Measurements from ENCODE around the gene MAD2L1BP. TPM values are rescaled to one million over a fixed set of nuclear protein-coding genes. Genes with fewer than 3 reads are reported as not detected.
A peak's percentile ranks its signal among the peaks of the same experiment; 100 is the strongest.

Gene MAD2L1BP
- total RNA-seq, 1 donor from 2014 or later: 43.5 TPM

DNA sequence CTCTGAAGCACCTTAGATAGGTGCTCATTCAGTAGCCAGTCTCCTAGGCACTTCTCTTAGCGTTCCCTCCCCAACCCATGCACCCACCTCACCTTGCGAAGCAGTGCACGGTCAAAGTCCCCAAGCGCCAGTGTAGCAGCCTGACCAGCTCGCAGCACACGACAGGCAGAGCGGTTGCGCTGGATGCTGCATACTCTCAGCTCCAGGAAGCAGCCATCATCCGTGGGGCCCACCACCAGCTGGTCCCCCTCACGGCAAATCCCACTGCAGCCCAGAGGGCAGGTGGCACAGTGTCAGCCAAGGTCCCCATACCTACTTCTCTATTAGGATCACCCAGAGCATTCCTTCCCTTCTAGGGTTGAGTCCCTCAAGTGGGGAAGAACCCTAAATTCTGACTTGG lies 13.1 kb upstream of the MAD2L1BP start:
- DNase-seq (ENCODE audit: low read depth, low spot score): no peak
- H3K27ac Mint-ChIP-seq (ENCODE audit: unreplicated experiment): no peak overlapping the region
- TF ChIP-seq, protein P1, sequence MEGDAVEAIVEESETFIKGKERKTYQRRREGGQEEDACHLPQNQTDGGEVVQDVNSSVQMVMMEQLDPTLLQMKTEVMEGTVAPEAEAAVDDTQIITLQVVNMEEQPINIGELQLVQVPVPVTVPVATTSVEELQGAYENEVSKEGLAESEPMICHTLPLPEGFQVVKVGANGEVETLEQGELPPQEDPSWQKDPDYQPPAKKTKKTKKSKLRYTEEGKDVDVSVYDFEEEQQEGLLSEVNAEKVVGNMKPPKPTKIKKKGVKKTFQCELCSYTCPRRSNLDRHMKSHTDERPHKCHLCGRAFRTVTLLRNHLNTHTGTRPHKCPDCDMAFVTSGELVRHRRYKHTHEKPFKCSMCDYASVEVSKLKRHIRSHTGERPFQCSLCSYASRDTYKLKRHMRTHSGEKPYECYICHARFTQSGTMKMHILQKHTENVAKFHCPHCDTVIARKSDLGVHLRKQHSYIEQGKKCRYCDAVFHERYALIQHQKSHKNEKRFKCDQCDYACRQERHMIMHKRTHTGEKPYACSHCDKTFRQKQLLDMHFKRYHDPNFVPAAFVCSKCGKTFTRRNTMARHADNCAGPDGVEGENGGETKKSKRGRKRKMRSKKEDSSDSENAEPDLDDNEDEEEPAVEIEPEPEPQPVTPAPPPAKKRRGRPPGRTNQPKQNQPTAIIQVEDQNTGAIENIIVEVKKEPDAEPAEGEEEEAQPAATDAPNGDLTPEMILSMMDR (conservative IDR thresholded peaks at IDR 0.05): no peak
- H3K4me1 Mint-ChIP-seq: peaks cover 9% of the 10 kb centered on the region
- no peaks in the 10 kb centered on the region for H3K9me3 Mint-ChIP-seq
- H3K27me3 Mint-ChIP-seq (ENCODE audit: low read depth): no peaks in the 10 kb centered on the region
- peak overlapping the region; percentile 72 for H3K4me3 Mint-ChIP-seq
- peaks cover 5% of the 10 kb centered on the region for H3K36me3 Mint-ChIP-seq (ENCODE audit: low read depth)

DNA sequence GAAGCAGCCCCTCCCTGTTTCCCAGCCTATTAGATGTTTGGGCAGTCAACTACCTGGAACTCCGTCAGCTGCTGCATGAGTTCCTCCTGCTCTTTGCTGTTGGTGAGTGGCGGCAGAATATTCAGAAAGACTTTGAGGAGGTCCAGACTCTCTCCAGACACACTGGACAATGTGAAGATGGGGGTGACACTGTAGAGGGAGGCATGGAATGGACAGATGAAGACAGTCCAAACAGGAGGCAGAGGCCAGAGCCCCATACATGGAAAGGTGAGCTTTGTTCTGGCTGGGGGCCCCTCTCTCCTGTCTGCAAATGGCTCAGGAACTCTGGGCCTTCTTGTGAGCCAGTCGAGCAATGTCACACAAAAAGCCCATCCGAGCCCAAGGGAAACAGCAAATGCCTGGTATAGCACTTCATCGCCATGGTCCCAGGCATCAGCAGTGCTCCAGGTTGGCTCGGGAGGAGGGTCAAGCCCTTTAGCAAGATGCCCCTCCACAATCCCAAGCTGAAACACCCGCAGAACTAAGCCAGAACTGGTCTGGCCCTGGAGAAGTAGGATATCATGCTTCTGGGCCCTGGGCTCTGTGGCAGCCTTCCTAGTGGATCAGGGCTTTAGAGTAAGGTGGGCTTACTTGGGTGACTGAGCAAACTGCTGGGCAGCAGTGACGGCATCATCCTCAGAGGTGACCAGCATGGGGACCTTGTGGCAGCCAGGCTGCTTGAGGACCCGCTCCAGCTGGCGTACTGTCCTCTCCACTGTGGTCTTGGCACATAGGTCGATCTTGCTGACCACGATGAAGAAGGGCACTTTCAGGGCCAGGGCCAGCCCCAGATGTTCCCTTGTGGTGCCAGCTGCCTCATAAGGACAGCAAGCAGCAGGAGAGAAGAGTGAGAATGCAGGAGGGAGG lies 11.5 kb upstream of the MAD2L1BP start:
- Mint-ChIP-seq H3K4me3 (peak overlapping the region; percentile 54), H3K36me3 (ENCODE audit: low read depth) (peaks cover 5% of the 10 kb centered on the region), H3K4me1 (peaks cover 19% of the 10 kb centered on the region), H3K9me3 (no peaks in the 10 kb centered on the region), H3K27me3 (ENCODE audit: low read depth) (no peaks in the 10 kb centered on the region), H3K27ac (ENCODE audit: unreplicated experiment) (no peak overlapping the region)
- DNase-seq (ENCODE audit: low read depth, low spot score): no peak
- TF ChIP-seq, protein P1 (conservative IDR thresholded peaks at IDR 0.05): no peak

DNA sequence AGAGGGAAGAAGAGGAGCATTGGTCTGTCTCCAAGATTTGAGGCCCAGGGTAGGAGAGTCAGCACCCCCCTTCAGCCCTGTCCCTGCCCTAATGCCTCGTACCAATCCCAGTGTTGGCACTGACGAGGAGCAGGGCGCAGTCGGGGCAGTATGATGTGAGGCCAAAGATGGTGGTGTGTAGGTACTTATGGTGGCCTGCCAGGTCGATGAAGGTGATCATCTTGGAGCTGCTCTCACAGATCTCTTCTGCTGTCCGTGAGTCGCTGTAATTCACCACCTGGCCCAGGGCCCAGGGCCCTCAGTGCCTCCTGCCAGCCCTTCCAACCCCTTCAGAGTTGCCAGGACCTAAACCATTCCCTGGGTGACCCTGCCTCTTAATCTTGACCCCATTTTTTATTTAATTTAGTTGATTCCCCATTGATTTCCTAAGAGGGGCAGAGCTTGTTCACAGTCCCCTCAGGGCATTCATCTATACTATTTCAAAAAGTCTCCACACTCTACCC lies 10.8 kb upstream of the MAD2L1BP start:
- H3K36me3 Mint-ChIP-seq (ENCODE audit: low read depth): peaks cover 5% of the 10 kb centered on the region
- H3K27me3 Mint-ChIP-seq (ENCODE audit: low read depth): no peaks in the 10 kb centered on the region
- H3K4me1 Mint-ChIP-seq: peaks cover 25% of the 10 kb centered on the region
- TF ChIP-seq, protein P1 (conservative IDR thresholded peaks at IDR 0.05): no peak
- no peak for DNase-seq (ENCODE audit: low read depth, low spot score)
- H3K27ac Mint-ChIP-seq (ENCODE audit: unreplicated experiment): no peak overlapping the region
- H3K4me3 Mint-ChIP-seq: no peak overlapping the region
- no peaks in the 10 kb centered on the region for H3K9me3 Mint-ChIP-seq

DNA sequence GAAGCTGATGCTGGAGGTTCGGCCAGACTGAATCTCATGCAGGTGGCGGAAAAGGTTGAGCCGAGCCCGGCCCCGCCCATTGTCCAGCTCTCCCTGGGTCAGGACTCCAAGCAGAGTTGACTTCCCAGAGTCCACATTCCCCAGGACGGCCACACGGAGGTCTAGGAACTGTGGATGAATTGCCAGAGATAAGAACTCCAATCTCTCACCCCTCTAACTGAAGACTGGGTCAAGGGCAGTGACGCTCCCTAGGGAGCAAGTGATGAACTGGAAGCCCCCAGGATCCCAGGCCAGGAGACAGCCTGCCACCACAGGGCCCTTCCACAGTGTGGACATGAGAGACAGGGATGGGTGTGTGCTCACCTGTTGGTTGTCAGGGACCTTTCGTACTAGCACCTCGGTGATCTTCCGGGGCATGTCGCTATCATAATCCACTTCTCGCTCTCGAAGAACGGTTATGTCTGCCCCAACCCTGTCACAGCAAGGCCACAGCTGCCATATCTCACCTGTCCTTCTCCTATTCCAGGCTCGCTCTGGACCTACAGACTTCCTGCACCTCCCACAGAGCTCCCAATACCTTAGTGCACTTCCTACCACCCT lies 10.1 kb upstream of the MAD2L1BP start:
- peaks cover 5% of the 10 kb centered on the region for H3K36me3 Mint-ChIP-seq (ENCODE audit: low read depth)
- DNase-seq (ENCODE audit: low read depth, low spot score): no peak
- peak overlapping the region; percentile 39 for H3K4me3 Mint-ChIP-seq
- TF ChIP-seq, protein P1 (conservative IDR thresholded peaks at IDR 0.05): no peak
- H3K4me1 Mint-ChIP-seq: peaks cover 30% of the 10 kb centered on the region
- no peaks in the 10 kb centered on the region for H3K9me3 Mint-ChIP-seq
- no peaks in the 10 kb centered on the region for H3K27me3 Mint-ChIP-seq (ENCODE audit: low read depth)
- H3K27ac Mint-ChIP-seq (ENCODE audit: unreplicated experiment): no peak overlapping the region

DNA sequence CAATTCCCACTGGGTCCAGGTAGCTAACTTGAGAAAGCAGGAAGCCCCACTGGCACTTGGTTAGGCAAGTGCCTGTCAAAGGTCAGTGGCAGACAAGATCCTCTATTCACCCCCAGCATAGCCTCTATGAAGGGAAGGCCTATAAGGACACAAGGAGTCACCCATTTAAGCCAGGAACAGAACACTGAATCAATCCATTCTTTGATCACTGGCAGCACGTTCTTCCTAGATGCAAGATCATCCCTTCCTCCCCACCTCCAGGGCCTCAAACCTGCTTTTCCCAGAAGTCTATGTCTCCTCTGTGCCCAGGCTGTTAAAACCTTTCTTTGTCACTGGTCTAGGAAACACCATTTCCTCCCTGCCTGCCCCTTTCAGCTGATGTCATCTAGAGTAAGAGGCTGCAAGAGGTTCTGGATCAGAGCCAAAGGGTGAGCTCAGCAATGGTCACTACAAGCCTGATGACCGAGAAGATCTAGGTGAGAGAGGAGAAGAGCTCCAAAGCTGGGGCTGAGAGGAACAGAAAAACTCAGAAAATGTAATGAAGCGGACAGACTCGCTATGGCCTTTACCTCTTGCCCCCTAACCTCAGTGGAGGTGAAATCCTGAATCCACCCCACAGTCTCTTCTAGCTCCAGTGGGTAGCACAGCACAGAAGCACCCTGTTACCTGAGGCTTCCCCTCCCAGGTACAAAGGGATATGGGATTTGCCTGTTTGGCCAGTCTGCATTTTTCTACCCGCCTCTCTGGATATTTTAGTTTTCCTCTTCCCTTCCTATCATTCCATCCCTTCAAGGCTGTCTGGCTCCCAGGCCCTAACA lies 8.4 kb upstream of the MAD2L1BP start:
- no peaks in the 10 kb centered on the region for H3K27me3 Mint-ChIP-seq (ENCODE audit: low read depth)
- no peak for DNase-seq (ENCODE audit: low read depth, low spot score)
- TF ChIP-seq, protein P1 (conservative IDR thresholded peaks at IDR 0.05): no peak
- peaks cover 35% of the 10 kb centered on the region for H3K4me1 Mint-ChIP-seq
- H3K4me3 Mint-ChIP-seq: peak overlapping the region; percentile 90
- H3K36me3 Mint-ChIP-seq (ENCODE audit: low read depth): peaks cover 2% of the 10 kb centered on the region
- H3K27ac Mint-ChIP-seq (ENCODE audit: unreplicated experiment): peak overlapping the region; percentile 58
- H3K9me3 Mint-ChIP-seq: no peaks in the 10 kb centered on the region
